ENCODE results near the gene CENPX.

The CENPX gene

GRCh38 chr17:82055023-82055964 lies 32.6 kb upstream of the CENPX start:
- no peak for DNase-seq

DNA sequence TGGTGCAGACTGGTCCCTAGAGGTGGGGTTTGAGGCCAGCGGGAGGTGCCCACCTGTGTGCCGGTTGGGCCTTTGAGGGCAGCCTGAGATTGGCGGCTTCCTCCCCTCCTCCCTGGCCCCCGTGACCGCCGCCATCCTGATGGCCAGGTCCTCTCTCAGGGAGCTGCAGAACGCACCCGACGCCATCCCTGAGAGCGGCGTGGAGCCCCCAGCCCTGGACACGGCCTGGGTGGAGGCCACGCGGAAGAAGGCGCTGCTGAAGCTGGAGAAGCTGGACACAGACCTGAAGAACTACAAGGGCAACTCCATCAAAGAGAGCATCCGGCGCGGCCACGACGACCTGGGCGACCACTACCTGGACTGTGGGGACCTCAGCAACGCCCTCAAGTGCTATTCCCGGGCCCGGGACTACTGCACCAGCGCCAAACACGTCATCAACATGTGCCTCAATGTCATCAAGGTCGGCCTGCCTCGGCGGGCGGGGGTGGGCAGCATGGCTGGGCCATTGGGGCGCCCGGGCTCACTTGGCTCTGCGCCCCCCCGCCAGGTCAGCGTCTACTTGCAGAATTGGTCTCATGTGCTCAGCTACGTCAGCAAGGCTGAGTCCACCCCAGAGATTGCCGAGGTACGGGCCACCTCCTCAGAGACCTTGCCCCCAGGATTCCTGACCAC lies 31.8 kb upstream of the CENPX start:
- no peak for DNase-seq

- DNase-seq, result no peak
These were observed 31.0 kb upstream of the CENPX start for GRCh38 chr17:82053556-82054263.

- no peak for DNase-seq
These were observed 30.5 kb upstream of the CENPX start for GRCh38 chr17:82053130-82053529.

GRCh38 chr17:82052638-82053059 lies 30.0 kb upstream of the CENPX start:
- no peak for DNase-seq

DNA sequence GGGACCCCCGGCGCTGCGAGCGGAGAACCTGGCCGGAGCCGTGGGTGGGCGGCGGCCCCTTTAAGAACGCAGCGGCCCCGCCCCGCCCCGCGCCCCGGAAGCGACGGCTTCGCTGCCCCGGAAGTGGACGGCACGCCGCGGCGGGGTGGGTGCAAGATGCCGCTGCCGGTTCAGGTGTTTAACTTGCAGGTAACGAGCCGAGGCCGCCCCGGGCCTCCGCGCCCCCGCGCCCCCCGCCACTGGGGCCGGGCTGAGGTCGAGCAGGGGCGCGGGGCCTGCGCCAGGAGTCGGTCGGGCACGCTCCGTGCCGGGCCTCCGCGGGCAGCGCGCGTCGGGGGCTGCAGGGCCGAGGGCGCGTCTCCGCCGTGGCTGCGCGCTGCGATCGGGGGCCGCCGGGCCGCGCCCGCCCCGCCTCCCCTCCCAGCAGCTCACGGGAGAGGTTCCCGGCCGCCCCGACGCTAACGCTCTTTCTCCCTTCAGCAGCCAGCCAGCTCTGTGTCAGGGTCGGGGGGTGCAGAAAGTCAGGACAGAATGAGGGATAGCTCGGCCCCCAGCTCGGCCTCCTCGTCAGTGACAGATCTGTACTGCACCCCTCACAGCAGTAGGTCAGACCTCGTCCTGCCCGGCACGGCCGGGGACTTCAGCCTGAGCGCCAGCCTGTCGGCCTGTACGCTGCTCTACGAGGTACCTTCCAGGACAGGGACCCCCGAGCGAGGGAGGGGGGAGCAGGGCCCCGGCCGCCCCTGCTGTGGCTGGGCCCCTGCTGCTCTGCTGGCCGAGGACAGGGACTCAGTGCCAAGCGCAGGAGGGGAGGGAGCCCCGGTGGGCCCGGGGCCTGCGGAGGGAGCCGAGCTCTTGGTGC lies 29.3 kb upstream of the CENPX start, which contains the start of the genes GPS1 and RFNG:
Gene GPS1 (plus strand): TSS at position 123 of the 862 bp plus-strand sequence. CDS start 34 bp downstream, at position 157.
Gene RFNG (minus strand): TSS at position 36 of the 862 bp plus-strand sequence. CDS start 45 bp downstream, outside the sequence.
- DNase-seq, result peak; percentile 70 to 79 (median 70)

GRCh38 chr17:82050761-82051641 lies 28.3 kb upstream of the CENPX start:
- DNase-seq, result no peak

- DNase-seq, result no peak
These were observed 27.6 kb upstream of the CENPX start for GRCh38 chr17:82050152-82050760.

DNA sequence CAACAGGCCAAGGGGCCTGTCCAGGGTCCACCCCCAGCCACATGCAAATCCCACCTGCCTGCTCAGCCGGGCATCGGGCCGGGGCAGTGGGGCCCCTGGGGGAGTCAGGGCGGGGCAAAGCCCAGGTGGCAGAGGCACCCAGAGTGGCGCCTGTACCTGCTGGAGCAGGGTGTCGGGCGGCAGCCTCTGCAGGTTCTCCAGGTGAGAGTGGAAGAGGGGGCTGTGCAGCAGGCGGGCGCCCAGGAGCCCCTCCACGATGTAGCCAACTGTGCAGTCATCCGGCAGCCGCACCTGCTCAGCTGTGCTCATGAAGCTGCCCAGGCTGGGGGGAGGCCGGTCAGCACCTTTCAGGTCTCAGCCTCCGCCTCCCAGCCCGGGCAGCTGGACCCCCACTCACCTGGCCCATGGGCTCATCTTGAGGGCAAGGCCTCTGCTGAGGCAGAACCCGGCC lies 26.9 kb upstream of the CENPX start:
- no peak for DNase-seq

DNA sequence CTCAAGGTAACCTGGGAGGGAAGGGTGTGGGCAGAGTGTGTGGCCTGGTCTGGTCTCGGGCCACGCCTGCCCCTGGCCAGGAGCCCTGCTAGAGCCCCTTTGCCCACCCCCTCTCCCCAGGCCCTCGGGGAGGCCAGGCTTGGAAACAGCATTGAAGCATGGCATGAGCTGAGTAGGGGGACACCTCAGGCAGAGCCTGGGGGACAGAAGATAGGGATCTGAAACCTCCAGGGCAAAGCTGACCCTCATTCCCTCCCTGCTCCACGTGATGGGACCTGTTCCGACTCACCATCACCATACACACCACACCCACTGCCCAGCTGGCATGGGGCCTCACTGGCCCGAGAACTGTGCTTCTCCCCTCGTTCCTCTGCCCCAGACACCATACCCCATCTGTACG lies 26.4 kb upstream of the CENPX start:
- DNase-seq, result no peak

DNA sequence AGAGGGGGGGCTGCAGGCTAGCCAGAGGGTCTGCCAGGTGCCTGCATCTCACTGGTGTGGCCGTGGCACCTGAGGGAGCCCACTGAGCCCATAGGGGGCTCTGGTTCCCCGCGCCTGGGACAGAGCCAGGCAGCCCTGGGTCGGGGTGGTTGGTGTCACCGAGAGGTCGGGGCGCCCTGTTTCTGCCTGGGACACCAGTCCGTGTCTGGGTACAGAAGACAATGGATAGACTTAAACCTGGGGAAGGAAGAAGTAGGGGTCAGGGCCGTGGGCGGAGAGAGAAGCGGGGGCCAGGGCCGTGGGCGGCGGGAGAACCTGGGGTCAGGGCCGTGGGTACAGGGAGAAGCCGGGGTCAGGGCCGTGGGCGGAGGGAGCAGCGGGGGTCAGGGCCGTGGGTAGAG lies 25.9 kb upstream of the CENPX start:
- DNase-seq, result no peak

DNA sequence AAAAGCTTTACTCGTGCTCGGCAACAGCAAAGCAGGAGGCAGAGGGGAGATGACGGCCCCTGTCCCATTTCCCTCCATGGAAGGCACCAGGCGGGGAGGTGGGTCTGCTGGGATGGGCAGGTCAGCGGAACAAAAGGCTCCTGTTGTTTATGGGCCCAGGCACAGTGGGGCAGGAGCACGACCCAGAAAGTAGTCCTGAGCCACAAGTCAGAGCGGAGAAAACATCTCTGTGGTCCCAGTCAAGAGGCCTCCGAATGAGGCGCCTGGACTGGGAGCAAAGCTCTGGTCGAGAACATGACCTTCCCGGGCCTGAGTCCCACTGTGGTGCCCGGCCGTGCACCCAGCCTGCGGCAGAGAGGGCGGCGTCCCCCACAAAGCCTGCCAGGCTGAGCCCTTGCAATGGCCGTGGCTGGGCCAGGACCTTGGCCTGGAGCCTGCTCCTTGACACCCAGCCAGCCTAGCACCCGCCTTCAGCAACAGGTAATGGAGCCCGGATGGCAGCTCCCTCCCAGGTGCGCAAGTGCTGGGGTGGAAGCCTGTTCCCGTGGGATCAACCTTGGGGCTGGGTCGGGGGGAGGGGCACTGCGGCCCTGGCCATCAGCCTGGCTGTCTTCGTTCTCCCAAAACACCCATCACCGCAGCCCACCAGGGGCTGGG lies 25.4 kb upstream of the CENPX start:
- DNase-seq, result no peak

GRCh38 chr17:82047379-82047778 lies 24.7 kb upstream of the CENPX start:
- DNase-seq, result no peak

- no peak for DNase-seq
These were observed 24.2 kb upstream of the CENPX start for GRCh38 chr17:82046903-82047302.

GRCh38 chr17:82045936-82046484 lies 23.3 kb upstream of the CENPX start:
- no peak for DNase-seq

DNA sequence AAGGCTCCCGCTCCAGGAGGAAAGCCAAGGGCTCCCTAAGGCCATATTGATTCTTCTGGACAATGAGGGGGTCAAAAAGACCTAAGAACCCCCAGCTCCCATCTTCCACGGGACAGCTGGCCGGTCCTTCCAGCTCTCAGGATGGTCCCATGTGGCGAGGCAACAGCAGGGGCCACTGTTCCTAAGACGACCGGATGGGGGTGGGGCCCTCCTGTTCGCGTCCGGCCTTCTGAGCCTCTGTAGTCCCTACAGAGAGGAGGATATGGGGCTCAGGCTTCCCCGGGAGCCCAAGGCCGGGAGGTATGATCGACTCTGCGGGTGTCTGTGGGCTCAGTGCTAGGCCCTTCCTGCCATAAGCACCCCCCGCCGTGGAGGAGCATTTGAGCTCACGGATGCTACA lies 20.8 kb upstream of the CENPX start:
- no peak for DNase-seq

GRCh38 chr17:82042649-82043048 lies 20.0 kb upstream of the CENPX start:
- no peak for DNase-seq

DNA sequence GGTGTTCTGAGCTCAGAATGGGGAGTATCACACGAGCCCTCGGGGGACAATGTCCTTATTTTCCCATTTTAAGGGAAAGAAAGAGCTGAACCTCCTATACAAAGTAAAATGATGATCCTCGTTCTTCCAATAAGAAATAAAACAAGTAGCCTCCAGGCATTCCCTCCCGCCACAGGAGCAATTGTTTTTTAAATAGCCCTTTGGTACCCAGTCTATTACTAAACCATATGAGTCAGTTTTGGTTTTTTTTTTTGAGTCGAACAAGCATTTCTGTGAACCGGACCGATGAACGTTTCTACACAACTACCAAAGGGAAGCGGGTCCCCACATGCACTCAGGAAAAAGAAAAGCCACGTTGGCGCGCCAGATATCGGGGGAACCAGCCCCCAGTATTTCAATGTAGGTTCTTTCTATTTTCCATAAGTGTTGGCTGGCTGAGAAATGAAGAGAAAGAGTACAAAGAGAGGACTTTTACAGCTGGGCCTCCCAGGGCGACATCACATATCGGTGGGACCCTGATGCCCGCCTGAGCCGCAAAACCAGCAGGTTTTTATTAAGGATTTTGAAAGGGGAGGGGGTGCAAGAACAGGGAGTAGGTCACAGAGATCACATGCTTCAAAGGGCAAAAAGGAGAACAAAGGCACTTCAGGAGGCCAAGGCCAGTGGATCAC lies 18.6 kb upstream of the CENPX start:
- no peak for DNase-seq

GRCh38 chr17:82039695-82040299 lies 17.1 kb upstream of the CENPX start:
- no peak for DNase-seq

Measured in activated CD4-positive, CD25-positive, alpha-beta regulatory T cell (primary cell).